HG02610 (cell line): ENCODE results near the gene PLAC8.
A peak's percentile ranks its signal among the peaks of the same experiment; 100 is the strongest.
"Not testable (repeated sequence)": the region's sequence is repeated elsewhere in the genome, so short reads cannot be mapped to it uniquely, and the experiment has no call there.

ENCODE experiments used
- ATAC-seq: cut with Tn5 transposase; IDR thresholded peaks from one replicate; pipeline ENCODE4 v1.9.1; 2021; ENCODE audit warnings: mild to moderate bottlenecking, moderate library complexity; ENCODE audit not compliant: unreplicated experiment

PLAC8 gene

DNA sequence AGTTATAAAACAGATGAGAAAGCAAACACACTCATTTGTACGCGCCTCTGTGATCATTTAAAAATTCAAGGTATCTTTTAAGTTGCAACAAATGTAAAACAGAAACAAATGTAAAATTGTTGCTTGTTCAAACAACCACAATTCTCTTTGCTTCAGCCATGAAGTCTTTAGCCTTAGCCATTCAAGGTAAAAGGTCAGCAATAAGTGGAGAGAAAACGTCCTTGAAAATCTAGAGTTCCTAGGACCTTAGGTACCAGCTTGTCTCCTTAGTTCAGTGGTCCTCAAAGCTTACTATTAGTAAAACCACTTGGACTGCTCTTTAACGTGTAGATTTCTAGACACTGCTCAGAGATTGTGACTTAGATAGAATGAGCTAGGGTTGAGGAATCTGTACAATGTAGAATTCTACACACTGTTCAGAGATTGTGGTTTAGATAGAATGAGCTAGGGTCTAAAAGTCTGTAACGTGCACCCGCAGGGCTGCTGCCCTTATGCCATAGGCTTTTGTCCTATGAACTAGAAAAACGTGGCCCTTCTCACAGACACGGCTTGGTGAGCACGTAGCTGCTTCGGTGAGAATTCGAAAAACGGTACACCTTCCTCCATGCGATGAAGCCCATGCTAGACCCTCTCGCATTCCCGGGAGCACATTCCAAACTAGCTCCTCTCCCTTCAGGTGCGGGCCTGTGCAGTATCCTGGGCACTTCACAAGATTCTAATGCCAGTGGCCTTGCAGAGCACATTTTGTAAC lies 1.7 kb downstream of the PLAC8 start:
- ATAC-seq = no peak

DNA sequence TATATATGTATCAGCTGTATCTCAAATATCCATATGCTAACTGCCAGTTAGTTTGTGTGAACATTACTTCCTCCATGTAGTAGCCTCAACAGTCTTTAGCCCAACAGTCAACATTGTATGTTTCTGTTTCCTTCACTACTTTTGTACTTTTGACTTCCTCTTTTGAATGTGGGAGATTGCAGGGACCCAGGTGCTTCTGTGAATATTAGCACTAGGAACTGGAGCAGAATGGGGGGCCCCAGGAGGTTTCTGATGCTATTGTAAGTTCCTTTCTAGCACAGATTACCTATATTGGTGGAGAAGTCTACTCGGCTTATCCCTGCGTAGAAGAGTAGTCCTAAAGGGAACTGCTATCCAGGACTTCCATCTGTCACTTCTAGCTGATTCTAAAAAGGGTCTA lies 2.3 kb downstream of the PLAC8 start:
- peak; percentile 29 for ATAC-seq

DNA sequence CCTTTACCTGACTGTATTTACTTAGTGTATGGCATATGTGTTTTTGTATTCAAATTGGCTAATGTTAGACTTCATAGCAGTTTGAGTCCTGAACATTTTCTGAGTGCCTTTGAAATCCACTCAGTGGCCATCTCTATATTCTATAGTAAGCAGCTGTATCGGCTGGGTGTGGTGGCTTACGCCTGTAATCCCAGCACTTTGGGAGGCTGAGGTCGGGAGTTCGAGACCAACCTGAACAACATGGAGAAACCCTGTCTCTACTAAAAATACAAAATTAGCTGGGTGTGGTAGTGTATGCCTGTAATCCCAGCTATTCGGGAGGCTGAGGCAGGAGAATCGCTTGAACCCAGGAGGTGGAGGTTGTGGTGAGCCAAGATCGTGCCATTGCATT lies 2.8 kb downstream of the PLAC8 start:
- ATAC-seq = not testable (repeated sequence)

DNA sequence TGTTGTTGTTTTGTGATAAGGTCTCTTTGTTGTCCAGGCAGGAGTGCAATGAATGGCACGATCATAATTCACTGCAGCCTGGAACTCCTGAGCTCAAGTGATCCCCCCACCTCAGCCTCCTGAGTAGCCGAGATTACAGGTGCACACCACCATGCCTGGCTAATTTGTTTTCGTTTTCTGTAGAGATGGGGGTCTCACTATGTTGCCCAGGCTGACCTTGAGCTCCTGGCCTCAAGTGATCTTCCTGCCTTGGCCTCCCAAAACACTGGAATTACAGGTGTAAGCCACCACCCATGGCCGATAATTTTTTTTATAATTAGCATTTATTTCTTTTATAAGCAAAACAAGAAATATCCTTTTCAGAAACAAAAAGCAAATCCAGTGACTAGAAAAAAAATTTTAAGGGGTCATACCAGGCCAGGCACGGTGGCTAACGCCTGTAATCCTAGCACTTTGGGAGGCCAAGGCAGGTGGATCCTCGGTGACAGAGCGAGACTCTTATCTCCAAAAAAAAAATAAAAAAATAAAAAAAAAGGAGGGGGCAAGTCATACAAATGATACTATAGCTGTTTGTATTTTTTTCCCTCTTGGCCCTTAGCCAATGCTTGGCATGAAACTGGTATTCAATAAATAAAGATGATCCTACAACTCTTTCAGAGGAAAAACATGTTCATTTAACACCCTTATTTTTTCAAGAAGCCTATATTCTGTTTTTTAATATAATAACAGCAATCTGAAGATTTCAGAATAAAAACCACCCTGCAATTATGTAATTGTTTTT lies 3.4 kb downstream of the PLAC8 start:
- ATAC-seq = no peak

DNA sequence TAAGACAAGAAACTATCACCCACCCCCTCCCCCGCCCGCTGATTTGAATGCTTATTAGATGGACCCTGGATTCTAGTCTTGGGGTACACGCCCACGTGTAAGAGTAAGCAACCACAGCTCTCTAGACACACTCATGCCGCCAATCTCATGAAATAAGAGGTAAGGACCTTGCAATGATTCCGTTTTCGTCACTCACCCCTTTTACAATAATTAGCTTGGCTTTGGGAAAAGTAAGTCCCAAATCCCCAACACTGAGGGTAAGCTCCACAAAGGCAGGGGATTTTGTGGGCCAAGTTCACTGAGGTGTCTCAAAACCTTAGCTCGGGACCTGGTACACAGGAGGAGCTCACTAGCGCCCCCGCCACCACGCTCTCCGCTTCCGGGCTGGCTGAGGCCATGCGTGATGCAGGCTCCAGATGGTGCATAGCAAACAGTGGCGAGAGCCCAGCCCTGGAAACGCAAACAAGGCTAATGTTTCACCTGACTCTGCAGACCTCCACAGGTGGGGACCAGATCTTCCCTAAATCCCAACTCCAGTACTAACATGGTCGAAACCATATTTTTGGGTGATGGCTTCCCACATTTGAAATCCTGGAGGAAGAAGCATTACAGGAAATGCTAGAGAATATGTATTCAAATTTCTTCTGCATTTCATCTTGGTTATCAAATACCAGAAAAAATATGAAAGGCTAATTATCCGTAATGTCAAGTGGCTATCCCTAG lies 4.1 kb downstream of the PLAC8 start:
- ATAC-seq = peak; percentile 72

DNA sequence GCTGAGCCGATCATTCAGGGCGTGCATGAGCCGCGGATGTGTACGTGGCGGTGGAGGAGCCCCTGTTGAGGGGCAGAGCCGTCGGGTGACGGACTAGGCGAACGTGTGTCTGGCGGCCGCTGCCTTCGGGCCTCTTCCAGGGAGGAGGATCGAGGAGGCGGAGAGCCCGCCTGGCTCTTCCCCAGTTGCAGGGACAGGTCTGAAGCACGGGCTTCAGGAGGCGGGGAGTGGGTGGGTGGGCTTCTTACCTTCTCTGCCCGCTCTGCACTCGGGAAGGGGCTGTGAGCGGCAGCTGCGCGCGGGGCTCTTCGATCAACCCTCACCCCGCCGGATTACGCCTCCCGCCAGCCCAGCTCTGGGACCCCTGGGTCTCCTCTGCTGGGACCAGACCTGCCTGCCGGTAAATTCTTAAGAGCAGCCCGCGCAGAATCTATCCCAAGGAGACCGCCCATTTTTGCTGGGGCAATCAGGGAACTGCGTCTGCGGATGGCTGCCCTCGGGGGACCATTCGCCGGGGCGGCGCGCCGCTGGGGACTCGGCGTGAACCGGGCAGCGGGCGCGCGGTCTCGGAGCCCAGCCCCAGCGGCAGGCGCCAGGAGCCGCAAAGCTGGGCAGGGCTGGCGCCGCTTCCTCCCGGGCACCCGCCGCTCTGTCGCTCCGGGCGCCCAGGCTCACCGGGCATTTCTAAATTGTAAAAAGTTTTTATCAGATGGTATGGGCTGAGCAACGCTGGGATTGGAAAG lies 4.9 kb downstream of the PLAC8 start:
- ATAC-seq = peak; percentile 8

DNA sequence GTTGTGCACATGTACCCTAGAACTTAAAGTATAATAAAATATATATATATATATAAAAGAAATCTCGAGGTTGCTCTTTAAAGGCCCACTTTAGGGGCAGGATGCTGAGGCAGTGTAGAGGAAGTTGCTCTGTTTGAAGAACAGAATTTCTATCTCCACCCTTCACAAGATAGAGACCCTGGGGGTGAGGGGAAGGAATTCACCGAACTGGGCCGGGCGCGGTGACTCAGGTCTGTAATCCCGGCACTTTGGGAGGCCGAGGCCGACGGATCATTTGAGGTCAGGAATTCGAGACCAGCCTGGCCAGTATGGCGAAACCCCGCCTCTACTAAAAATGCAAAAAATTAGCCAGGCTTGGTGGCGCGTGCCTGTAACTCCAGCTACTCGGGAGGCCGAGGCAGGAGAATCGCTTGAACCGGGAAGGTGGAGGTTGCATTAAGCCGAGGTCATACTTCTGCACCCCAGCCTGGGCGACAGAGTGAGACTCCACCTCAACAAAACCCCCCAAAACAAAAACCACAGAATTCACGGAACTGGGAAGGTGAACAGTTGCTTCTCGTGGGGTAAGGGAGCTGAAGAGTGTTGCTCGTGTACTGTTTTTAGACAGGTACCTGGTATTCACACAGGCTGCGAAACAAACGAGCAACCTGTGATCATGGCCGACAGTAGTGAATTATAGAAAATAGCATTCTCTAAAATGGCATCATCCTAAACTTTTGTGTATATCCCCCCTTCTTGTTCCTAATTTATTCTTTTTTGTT lies 6.2 kb downstream of the PLAC8 start:
- ATAC-seq = no peak

DNA sequence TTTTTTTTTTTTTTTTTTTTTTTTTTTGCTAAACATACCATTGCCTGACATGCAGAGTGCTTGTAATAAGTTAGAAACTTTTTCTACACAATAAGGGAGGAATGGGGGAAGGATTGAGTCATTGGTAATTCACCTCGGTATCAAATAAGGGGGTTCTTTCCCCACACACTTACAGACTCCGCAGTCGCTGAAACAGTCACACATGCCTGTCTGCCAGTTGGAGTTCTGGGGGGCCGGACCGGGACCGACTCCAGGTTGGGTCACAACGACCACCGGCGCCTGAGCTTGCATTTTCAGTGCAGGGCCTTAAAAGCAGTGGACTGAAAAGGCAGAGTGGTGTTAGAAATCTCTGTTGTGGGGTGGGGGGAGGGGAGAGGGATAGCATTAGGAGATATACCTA lies 6.9 kb downstream of the PLAC8 start:
- no peak for ATAC-seq

DNA sequence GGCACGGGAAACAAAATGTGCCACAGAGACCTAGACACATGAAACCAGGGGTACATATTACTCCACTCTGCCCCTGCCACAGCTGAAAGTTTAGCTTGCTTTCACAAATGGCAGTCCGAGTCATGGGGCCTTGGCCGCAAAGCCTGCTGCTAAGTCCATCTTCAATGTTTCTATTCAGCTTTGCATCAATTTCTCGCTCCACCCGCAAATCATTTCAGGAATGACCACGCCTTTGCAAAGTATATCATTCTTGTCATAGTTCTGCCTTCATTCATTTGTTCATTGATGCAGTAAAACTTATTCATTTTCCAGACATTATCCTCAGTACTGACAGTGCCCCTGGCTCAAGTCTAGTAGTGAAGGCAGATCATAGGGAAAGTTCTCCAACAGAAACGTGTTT lies 9.5 kb downstream of the PLAC8 start:
- ATAC-seq = no peak

DNA sequence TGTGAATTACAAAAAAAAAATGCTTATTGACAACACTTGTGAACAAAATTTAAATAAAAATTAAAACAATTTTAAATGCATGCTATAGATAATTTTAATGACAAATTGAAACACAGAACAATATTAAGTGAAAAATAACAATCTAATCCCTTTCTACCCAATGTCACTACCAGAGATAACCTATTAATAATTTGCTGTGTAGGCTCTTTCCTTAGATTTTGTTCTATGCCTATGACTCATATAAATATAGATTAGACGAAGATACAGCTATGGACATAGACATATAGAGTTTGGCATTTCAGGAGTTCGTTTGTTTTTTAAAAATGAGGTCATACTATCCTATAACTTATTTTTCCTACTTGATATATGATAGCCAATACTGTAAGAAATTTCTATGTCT lies 18.1 kb downstream of the PLAC8 start:
- no peak for ATAC-seq

DNA sequence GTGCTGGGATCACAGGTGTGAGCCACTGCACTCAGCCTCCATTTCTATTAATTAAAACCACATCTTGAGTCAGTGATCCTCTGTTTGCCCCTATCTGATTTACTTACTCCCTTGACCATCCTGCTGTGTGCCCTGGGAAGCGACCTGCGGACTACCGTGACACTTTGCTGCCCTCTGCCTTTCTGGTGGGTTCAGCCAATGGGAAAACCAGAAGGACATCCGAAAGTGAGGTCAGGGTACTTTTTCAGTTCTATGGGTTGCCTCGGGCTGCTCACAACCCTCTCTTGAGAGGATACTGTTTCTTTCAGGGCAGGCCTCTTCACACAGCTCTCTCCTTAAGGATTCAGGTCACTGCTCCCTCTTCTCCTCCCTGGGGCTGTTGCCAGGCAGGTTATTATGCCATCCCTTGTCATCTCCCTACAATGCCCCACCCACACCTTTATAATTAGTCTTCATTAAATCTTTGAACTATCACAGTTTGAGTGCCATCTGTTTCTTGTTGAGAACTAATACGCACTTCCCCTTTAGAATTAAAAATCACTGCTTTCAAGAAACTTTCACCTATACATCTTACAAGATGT lies 21.4 kb downstream of the PLAC8 start:
- ATAC-seq = no peak

DNA sequence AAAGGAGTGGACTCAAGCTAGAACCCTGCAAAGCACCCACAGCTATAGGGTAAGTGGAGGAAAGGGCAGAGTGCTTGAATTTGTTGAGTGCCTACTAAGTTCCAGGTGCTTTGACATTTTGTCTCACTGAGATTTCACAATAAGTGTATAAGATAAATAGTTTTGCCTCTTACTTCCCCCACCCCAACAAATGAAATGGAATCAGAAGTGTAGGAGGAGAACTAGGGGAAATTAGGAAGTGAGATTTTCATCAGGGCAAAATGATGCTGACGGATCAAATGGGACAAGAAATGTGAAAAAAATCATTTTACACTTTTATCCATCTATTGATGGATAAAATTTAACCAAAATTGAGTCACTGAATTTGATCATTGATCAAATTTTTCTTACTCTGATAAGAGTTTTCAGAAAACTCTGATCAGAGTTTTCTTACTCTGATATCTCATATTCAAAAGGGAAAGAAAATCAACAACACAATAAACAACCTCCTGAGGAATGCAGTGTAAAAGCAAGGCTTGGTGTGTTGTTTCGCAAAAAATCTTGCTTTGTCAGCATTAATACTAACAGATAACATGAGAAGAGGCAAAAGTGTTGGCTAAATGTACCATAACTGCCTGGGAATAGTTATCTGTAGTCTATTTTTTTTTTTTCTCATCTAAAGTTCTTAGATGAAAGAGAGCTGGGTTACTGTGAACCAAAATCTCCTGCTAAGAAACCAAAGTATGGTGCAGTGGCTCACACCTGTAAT lies 24.9 kb downstream of the PLAC8 start:
- ATAC-seq = no peak

DNA sequence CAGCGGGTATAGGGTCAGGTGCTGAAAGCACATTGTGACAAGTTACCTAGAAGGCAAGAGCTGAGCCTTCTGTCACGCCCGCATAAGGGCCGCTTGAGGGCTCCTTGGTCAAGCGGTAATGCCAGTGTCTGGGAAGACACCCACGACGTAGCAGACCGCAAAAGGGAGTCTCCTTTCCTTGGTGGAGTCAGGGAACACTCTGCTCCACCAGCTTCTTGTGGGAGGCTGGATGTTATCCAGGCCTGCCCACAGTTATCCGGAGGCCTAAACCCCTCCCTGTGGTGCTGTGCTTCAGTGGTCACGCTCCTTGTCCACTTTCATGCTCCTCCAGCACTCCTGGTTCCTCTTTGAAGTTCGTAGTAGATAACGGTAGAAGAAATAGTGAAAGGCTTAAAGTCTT lies 29.6 kb downstream of the PLAC8 start:
- not testable (repeated sequence) for ATAC-seq

DNA sequence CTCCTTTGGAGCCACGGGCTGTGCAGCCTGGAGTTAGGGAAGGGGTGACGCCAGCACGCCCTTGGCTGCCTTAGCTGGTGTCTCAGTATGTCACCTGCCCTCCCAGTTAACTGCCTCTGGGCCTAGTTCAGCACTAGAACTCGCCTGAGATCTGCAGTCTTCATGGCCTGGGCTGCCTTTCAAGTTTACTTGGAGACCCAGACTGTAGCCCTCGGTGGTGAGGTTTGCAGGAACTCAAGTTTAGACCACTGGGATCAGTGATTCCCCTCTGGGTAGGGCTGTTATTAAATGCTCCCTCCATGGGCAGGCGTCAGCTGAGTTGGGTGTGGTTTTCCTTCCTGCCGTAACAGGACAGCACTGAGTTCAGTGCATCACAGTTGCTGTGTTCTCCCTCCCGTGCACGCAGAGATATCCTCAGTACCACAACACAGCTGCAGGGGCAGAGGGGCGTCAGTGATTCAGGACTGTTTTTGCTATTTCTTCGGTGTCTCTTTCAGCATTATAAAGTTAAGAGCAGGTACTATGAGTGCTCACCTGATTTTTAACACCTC lies 30.5 kb downstream of the PLAC8 start:
- peak; percentile 44 for ATAC-seq

DNA sequence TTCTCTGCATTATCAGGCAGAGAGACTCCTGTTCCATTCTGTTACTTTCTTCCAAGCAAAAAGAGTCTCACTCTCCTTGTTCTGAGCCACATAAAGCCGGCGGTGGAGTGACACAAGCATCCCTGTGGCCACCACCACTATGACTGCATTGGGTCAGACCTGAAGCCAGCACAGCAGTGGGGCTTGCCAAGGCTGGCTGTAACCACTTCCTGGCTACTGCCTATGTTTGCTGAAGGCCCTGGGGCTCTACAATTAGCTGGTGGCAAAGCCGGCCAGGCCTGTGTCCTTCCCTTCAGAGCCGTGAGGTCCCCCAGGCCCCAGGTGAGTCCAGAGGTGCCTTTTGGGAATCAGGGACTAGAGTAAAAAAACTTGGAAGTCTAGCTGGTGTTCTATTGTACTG lies 31.8 kb downstream of the PLAC8 start:
- no peak for ATAC-seq

DNA sequence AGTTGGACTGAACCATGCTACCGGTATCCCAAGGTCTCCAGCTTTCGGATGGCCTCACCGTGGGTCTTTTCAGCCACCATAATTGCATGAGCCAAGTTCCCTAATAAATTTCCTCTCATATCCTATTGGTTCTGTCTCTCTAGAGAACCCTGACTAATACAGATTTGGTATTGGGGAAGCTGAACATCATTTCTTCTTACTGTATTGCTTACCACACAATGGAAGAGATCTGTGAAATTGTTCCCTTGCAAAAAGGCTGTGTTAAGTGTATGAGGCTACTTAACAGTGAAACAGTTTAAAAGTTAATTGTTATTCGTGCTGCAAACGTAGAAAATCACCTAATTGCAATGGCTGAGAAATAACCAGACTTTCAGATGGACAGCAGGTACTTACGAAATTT lies 34.0 kb downstream of the PLAC8 start:
- ATAC-seq = no peak

DNA sequence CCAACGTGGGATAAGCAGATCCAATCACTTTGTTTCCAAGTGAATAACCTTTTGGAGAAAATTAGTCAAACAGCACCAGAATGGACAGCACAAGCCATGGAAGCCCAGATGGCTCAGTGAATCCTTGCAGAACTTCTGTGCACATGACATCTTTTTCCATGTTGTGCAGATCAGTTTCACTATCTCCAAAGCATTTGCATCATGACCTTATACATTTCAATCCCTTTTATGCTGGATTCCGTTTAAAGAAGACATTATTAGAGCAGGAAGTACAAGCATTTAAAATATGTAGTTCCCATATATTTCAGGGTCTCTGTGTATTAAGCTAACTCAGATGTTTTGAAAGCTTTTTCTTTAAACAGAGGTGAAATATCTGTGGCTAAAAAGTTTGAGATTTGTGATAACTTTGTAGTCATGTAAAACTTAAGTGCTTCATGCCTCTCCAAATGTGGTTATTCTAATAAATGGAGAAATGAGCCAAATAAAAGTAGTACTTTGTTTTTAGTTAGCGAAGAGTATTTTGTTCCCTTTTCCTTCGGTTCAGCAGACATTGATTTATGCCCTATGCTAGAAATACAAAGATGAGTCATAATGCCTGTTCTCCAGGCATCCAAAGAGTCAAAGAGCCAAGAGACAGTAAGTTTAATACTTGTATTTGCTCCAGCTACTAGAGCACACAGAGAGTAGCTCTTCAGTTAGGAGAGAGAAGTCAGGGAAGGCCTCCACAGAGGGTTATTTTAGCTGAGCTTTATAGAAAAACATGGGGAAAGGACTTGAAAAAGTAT lies 39.0 kb downstream of the PLAC8 start:
- no peak for ATAC-seq

DNA sequence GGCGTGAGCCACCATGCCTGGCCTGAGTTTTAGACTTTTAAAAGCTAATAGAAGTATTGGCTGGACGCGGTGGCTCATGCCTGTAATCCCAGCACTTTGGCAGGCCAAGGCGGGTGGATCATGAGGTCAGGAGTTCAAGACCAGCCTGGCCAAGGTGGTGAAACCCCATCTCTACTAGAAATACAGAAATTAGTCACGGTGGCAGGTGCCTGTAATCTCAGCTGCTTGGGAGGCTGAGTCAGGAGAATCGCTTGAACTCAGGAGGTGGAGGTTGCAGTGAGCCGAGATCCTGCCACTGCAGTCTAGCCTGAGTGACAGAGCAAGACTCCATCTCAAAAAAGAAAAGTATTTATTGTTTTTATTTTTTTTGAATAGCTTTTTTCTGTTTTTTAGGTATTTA lies 39.7 kb downstream of the PLAC8 start:
- not testable (repeated sequence) for ATAC-seq
